Measurements from ENCODE around the gene IGDCC3. TPM values are rescaled to one million over a fixed set of nuclear protein-coding genes. Genes with fewer than 3 reads are reported as not detected.

IGDCC3 gene
- total and polyA plus RNA-seq, 10 donors, result 0.03 to 0.34 (median 0.03) TPM; not detected in 7

DNA sequence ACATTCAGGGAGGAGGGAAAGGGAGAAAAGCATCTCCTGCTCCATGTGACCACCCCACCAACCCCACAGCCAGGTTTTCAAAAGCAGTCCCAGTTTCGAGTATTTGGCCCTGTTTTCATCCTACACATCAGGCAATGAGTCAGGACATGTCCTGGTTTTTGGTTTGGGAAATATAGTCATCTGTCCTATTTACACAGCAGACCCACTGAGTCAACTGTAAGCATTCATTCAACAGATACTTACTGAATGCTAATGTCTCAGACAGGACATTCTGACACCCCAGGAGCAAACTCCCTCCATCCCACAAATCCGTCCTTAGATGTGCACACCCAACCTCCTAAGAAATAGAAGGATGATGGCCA, 32.9 kb downstream of the IGDCC3 start:
- Histone ChIP-seq H3K4me1 (peaks cover 0 to 5% (median 2%) of the 10 kb centered on the region in 6 donors), H3K36me3 (no peaks in the 10 kb centered on the region), H3K9me3 (no peaks in the 10 kb centered on the region), H3K4me3 (no peak overlapping the region), H3K27ac (no peak overlapping the region), H3K27me3 (replicated peaks in 1 of 7) (peaks cover 0 to 22% (median 0%) of the 10 kb centered on the region in 7 donors)
- DNase-seq, result peak; percentile 4
- 78 to 91% (median 88%) methylated on average over 2 of the region's 2 CpGs for WGBS, 5 donors
- TF ChIP-seq POLR2A (IDR thresholded peaks at IDR 0.05), result no peak
- TF ChIP-seq, protein P1, sequence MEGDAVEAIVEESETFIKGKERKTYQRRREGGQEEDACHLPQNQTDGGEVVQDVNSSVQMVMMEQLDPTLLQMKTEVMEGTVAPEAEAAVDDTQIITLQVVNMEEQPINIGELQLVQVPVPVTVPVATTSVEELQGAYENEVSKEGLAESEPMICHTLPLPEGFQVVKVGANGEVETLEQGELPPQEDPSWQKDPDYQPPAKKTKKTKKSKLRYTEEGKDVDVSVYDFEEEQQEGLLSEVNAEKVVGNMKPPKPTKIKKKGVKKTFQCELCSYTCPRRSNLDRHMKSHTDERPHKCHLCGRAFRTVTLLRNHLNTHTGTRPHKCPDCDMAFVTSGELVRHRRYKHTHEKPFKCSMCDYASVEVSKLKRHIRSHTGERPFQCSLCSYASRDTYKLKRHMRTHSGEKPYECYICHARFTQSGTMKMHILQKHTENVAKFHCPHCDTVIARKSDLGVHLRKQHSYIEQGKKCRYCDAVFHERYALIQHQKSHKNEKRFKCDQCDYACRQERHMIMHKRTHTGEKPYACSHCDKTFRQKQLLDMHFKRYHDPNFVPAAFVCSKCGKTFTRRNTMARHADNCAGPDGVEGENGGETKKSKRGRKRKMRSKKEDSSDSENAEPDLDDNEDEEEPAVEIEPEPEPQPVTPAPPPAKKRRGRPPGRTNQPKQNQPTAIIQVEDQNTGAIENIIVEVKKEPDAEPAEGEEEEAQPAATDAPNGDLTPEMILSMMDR (IDR thresholded peaks at IDR 0.05 in 8 of 11, conservative IDR thresholded peaks at IDR 0.05 in 3 of 11), result no peak
- TF ChIP-seq POLR2AphosphoS5 (IDR thresholded peaks at IDR 0.05), result no peak
- intact Hi-C loops (cut with DNase I; ENCODE audit: low total_unique reads), result no loop called here

GRCh38 chr15:65344214-65344913, 33.4 kb downstream of the IGDCC3 start:
- 86 to 93% (median 89%) methylated on average over 8 of the region's 8 CpGs for WGBS, 5 donors
- peak; percentile 34 for DNase-seq
- no peak overlapping the region for H3K4me3 ChIP-seq
- intact Hi-C loops (cut with DNase I; ENCODE audit: low total_unique reads), result no loop called here
- peaks cover 0 to 26% (median 0%) of the 10 kb centered on the region in 7 donors for H3K27me3 ChIP-seq (replicated peaks in 1 of 7)
- no peak overlapping the region for H3K27ac ChIP-seq
- peaks cover 0 to 9% (median 2%) of the 10 kb centered on the region in 6 donors for H3K4me1 ChIP-seq
- no peak for TF ChIP-seq POLR2AphosphoS5 (IDR thresholded peaks at IDR 0.05)
- TF ChIP-seq POLR2A (IDR thresholded peaks at IDR 0.05), result no peak
- TF ChIP-seq, protein P1 (IDR thresholded peaks at IDR 0.05 in 8 of 11, conservative IDR thresholded peaks at IDR 0.05 in 3 of 11), result no peak
- H3K9me3 ChIP-seq, result no peaks in the 10 kb centered on the region
- H3K36me3 ChIP-seq, result no peaks in the 10 kb centered on the region

DNA sequence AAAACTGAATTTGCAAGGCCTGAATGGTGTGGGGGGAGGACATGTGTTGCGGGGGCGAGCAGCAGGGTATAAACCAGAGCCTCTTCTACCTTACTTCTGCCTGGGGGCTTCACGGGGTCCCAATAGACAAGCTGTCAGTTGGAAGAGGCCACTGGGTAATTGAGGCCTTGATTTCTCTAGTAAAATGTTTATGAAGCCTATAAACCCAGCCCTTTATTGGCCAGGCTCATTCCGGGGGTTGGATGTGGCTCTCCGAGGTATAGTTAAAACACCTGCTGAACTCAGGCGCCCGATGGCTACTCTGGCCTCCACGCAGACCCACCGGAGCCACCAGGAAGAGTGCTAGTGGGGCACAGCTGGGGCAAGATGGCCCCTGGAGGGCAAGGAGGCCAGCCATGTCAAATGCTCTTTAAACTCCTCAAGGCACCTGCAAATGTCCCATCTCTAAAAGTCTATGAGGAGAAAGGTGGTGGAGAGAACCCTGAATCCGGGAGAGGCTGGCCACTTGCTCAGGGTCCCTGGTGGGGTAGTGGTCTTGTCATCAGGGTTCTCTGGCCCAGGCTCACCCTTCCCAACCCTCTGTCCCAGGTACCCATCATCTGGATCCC, 34.3 kb downstream of the IGDCC3 start:
- no peaks in the 10 kb centered on the region for H3K36me3 ChIP-seq
- TF ChIP-seq POLR2AphosphoS5 (IDR thresholded peaks at IDR 0.05) (no peak), POLR2A (IDR thresholded peaks at IDR 0.05) (no peak)
- TF ChIP-seq, protein P1 (IDR thresholded peaks at IDR 0.05 in 8 of 11, conservative IDR thresholded peaks at IDR 0.05 in 3 of 11), result no peak
- no peak overlapping the region for H3K4me3 ChIP-seq
- H3K4me1 ChIP-seq, result peaks cover 0 to 9% (median 2%) of the 10 kb centered on the region in 6 donors
- H3K27ac ChIP-seq, result no peak overlapping the region
- intact Hi-C loops (cut with DNase I; ENCODE audit: low total_unique reads), result no loop called here
- peaks cover 0 to 34% (median 0%) of the 10 kb centered on the region in 7 donors for H3K27me3 ChIP-seq (replicated peaks in 1 of 7)
- DNase-seq, result peak; percentile 41
- no peaks in the 10 kb centered on the region for H3K9me3 ChIP-seq
- WGBS, 5 donors, result 87 to 94% (median 92%) methylated on average over 9 to 10 of the region's 10 CpGs

DNA sequence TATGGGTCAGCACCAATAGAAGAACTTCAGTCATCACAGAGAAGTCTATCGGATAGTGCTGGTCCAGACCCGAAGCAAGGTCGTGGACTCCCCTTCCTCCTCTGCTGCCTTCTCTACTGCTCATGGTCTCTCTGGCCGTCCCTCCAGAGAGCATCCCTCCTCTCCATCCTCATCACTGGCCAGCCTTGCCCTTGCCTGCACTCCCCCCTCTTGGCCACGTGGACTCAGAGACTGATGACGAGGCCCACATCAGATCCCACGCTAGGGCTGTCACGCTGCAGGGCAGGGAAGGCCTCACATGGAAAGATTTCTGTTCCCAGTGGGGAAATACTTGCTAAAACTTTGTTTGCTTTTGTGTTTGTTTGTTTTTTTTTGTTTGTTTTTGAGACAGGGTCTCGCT, 35.3 kb downstream of the IGDCC3 start:
- no peaks in the 10 kb centered on the region for H3K9me3 ChIP-seq
- H3K27me3 ChIP-seq (replicated peaks in 1 of 7), result peaks cover 0 to 44% (median 0%) of the 10 kb centered on the region in 7 donors
- WGBS, 5 donors, result 85 to 91% (median 88%) methylated on average over 9 of the region's 9 CpGs
- H3K4me3 ChIP-seq, result no peak overlapping the region
- H3K4me1 ChIP-seq, result peaks cover 0 to 9% (median 2%) of the 10 kb centered on the region in 6 donors
- no peak overlapping the region for H3K27ac ChIP-seq
- peak; percentile 47 for DNase-seq
- TF ChIP-seq, protein P1 (IDR thresholded peaks at IDR 0.05 in 8 of 11, conservative IDR thresholded peaks at IDR 0.05 in 3 of 11), result no peak
- no peak for TF ChIP-seq POLR2A (IDR thresholded peaks at IDR 0.05)
- TF ChIP-seq POLR2AphosphoS5 (IDR thresholded peaks at IDR 0.05), result no peak
- intact Hi-C loops (cut with DNase I; ENCODE audit: low total_unique reads), result no loop called here
- no peaks in the 10 kb centered on the region for H3K36me3 ChIP-seq
